ENCODE results near the gene ARPC5.
"Not testable (repeated sequence)": the region's sequence is repeated elsewhere in the genome, so short reads cannot be mapped to it uniquely, and the experiment has no call there.

The ARPC5 gene

GRCh38 chr1:183619781-183620180 lies 15.8 kb downstream of the ARPC5 start:
- no peak for ATAC-seq

GRCh38 chr1:183618202-183618601 lies 17.4 kb downstream of the ARPC5 start:
- not testable (repeated sequence) for ATAC-seq

More at GRCh38 chr1:183619781-183620180, 15.8 kb downstream of the ARPC5 start:
- no peak for TF ChIP-seq CSRNP3 (CRISPR knock-in tag; IDR thresholded peaks at IDR 0.05)
- no peak for TF ChIP-seq ZNF8 (CRISPR knock-in tag; IDR thresholded peaks at IDR 0.05)
- TF ChIP-seq ARNTL (CRISPR knock-in tag; IDR thresholded peaks at IDR 0.05; ENCODE audit: borderline replicate concordance, low read depth), result no peak
- no peak for TF ChIP-seq CSDC2 (CRISPR knock-in tag; IDR thresholded peaks at IDR 0.05)
- TF ChIP-seq ZNF565 (CRISPR knock-in tag; conservative IDR thresholded peaks at IDR 0.05; ENCODE audit: low read depth), result no peak
- no peak for TF ChIP-seq PATZ1 (CRISPR knock-in tag; IDR thresholded peaks at IDR 0.05; ENCODE audit: borderline replicate concordance)
- TF ChIP-seq OSR1 (CRISPR knock-in tag; IDR thresholded peaks at IDR 0.05), result no peak
- TF ChIP-seq TSHZ2 (CRISPR knock-in tag; IDR thresholded peaks at IDR 0.05), result no peak
- TF ChIP-seq PPARA (CRISPR knock-in tag; IDR thresholded peaks at IDR 0.05; ENCODE audit: borderline replicate concordance), result no peak

GRCh38 chr1:183612975-183613374 lies 22.6 kb downstream of the ARPC5 start:
- not testable (repeated sequence) for ATAC-seq

- ATAC-seq, result no peak
- no peak for TF ChIP-seq ZNF8 (CRISPR knock-in tag; IDR thresholded peaks at IDR 0.05)
- TF ChIP-seq TSHZ2 (CRISPR knock-in tag; IDR thresholded peaks at IDR 0.05), result no peak
- TF ChIP-seq RARB (CRISPR knock-in tag; IDR thresholded peaks at IDR 0.05), result no peak
- TF ChIP-seq ZNF565 (CRISPR knock-in tag; conservative IDR thresholded peaks at IDR 0.05; ENCODE audit: low read depth), result no peak
These were observed 23.2 kb downstream of the ARPC5 start for GRCh38 chr1:183612407-183612806.

GRCh38 chr1:183611021-183611420 lies 24.6 kb downstream of the ARPC5 start:
- no peak for ATAC-seq
- TF ChIP-seq TSHZ2 (CRISPR knock-in tag; IDR thresholded peaks at IDR 0.05) (no peak), ZC3H10 (CRISPR knock-in tag; IDR thresholded peaks at IDR 0.05) (no peak), PATZ1 (CRISPR knock-in tag; IDR thresholded peaks at IDR 0.05; ENCODE audit: borderline replicate concordance) (no peak), SNAI2 (CRISPR knock-in tag; IDR thresholded peaks at IDR 0.05) (no peak), PPARA (CRISPR knock-in tag; IDR thresholded peaks at IDR 0.05; ENCODE audit: borderline replicate concordance) (no peak), CSRNP3 (CRISPR knock-in tag; IDR thresholded peaks at IDR 0.05) (no peak)

Data from SK-N-SH treated with all-trans-retinoic acid at 6 μM for 48 hours (cell line).